Measurements from ENCODE around the gene HPCAL1. TPM values are rescaled to one million over a fixed set of nuclear protein-coding genes. Genes with fewer than 3 reads are reported as not detected.

HPCAL1 gene
- total and polyA plus RNA-seq, 2 of the 4 experiments (the other 2 are of a cell fraction): 8.2 to 33.7 TPM

DNA sequence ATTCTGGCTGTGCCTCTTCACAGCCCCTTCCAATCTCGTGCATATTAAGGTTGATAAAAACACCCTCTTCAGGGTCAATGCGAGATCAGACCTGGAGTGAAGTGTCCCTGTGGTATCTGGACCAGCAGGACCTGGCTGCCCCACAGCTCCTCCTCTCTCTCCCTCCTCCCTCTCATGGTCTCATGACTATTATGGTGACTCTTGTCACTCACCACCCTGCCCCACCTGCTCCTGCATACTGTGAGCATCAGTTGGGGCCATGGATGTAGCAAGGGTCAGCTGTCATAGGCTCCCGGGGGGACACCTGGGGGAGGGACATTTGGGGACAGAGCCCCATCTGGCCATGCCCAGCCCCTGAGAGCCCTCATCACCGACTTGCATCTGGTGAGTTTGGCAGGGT, 95.2 kb downstream of the HPCAL1 start:
- ChIA-PET POLR2A (ENCODE audit: unreplicated experiment) (no interaction called here), CTCF (no interaction called here)
- no peak overlapping the region for H3K18ac ChIP-seq (ENCODE audit: low read depth, low read length)
- no peaks in the 10 kb centered on the region for H3K27me3 ChIP-seq (ENCODE audit: control insufficient read depth, insufficient read depth, low read length)
- BruUV-seq (replicated peaks): no TSS peak
- no peak overlapping the region for H2AK9ac ChIP-seq (replicated peaks; ENCODE audit: low read depth, low read length, poor library complexity)
- dilution Hi-C loops (cut with HindIII; ENCODE audit: low sequenced_read_pairs, unreplicated experiment) (no loop called here), in situ Hi-C loops (cut with MboI; ENCODE audit: low sequenced_read_pairs) (no loop called here), intact Hi-C loops (cut with micrococcal nuclease) (no loop called here)
- no peak overlapping the region for H3K23ac ChIP-seq (ENCODE audit: low read depth, low read length)
- H3K9ac ChIP-seq (ENCODE audit: low read depth, low read length): no peak overlapping the region
- peaks cover 10% of the 10 kb centered on the region; the same call in 1 of the 2 replicates for H4K20me1 ChIP-seq (ENCODE audit: insufficient read depth, low read length)
- no peak overlapping the region for H3K4ac ChIP-seq (ENCODE audit: low read depth, low read length)
- no peak overlapping the region for H4K91ac ChIP-seq (ENCODE audit: insufficient read depth, low read depth, low read length)
- no peak overlapping the region for H2BK20ac ChIP-seq (ENCODE audit: low read depth, low read length)
- no peak overlapping the region for H4K5ac ChIP-seq (ENCODE audit: low read depth, low read length)
- no peak overlapping the region for H2BK120ac ChIP-seq (ENCODE audit: low read depth, low read length)
- H2BK5ac ChIP-seq (ENCODE audit: low read depth, low read length, poor library complexity, severe bottlenecking): no peak overlapping the region
- peaks cover 0 to 12% of the 10 kb centered on the region in 2 experiments; a peak in 2 of 4 replicates for H3K79me1 ChIP-seq (ENCODE audit: low read depth in 1 of 2, low read length in 2 of 2)
- H3K27ac ChIP-seq (ENCODE audit: insufficient read depth, low read length): no peak overlapping the region
- no peak overlapping the region for H3K14ac ChIP-seq (replicated peaks; ENCODE audit: low read depth, low read length)
- H2AFZ ChIP-seq (replicated peaks; ENCODE audit: low read length, poor library complexity): no peak overlapping the region
- peaks cover 3% of the 10 kb centered on the region; the same call in 1 of the 2 replicates for H3K4me1 ChIP-seq (ENCODE audit: control insufficient read depth, insufficient read depth, low read length)
- peaks cover 3% of the 10 kb centered on the region; the same call in 1 of the 2 replicates for H3K36me3 ChIP-seq (ENCODE audit: control insufficient read depth, insufficient read depth, low read length)
- no peak overlapping the region for H3K4me3 ChIP-seq (ENCODE audit: insufficient read depth, low read depth, low read length)
- no peaks in the 10 kb centered on the region for H3K9me3 ChIP-seq (ENCODE audit: control insufficient read depth, insufficient read depth, low read length)
- no peak overlapping the region for H2AK5ac ChIP-seq (ENCODE audit: low read depth, low read length)
- no peak overlapping the region for H3K56ac ChIP-seq (ENCODE audit: extremely low read depth, insufficient read depth, low read length)
- no peak overlapping the region for H3K4me2 ChIP-seq (ENCODE audit: low read depth, low read length)
- no CpG with 5 or more reads among the region's 4 CpGs for WGBS, 2 experiments (ENCODE audit: extremely low coverage in 2 of 2, insufficient read length in 1 of 2)
- H2BK15ac ChIP-seq (ENCODE audit: low read depth, low read length): no peak overlapping the region
- H3K9me1 ChIP-seq (ENCODE audit: insufficient read depth, low read length): peaks cover 9% of the 10 kb centered on the region
- no peak overlapping the region for H4K8ac ChIP-seq (ENCODE audit: low read depth in 2 of 2, low read length in 2 of 2)
- ATAC-seq (ENCODE audit: low read depth) (no peak), DNase-seq (no peak)
- no peak for TF ChIP-seq RFX5 (IDR thresholded peaks at IDR 0.05; ENCODE audit: low read depth, low read length)
- no peak for TF ChIP-seq NFE2L2 (IDR thresholded peaks at IDR 0.05; ENCODE audit: low read depth, low read length)
- TF ChIP-seq, protein P1, sequence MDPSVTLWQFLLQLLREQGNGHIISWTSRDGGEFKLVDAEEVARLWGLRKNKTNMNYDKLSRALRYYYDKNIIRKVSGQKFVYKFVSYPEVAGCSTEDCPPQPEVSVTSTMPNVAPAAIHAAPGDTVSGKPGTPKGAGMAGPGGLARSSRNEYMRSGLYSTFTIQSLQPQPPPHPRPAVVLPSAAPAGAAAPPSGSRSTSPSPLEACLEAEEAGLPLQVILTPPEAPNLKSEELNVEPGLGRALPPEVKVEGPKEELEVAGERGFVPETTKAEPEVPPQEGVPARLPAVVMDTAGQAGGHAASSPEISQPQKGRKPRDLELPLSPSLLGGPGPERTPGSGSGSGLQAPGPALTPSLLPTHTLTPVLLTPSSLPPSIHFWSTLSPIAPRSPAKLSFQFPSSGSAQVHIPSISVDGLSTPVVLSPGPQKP (IDR thresholded peaks at IDR 0.05; ENCODE audit: borderline replicate concordance, low read depth, low read length): no peak
- no peak for TF ChIP-seq CEBPB (IDR thresholded peaks at IDR 0.05; ENCODE audit: low read depth, low read length)
- no peak for TF ChIP-seq SMC3 (IDR thresholded peaks at IDR 0.05; ENCODE audit: low read depth, low read length)
- no peak for TF ChIP-seq MAFK (IDR thresholded peaks at IDR 0.05; ENCODE audit: low read depth, low read length)
- no peak for TF ChIP-seq MXI1 (IDR thresholded peaks at IDR 0.05; ENCODE audit: borderline replicate concordance, low read depth, low read length)
- TF ChIP-seq, protein P2, sequence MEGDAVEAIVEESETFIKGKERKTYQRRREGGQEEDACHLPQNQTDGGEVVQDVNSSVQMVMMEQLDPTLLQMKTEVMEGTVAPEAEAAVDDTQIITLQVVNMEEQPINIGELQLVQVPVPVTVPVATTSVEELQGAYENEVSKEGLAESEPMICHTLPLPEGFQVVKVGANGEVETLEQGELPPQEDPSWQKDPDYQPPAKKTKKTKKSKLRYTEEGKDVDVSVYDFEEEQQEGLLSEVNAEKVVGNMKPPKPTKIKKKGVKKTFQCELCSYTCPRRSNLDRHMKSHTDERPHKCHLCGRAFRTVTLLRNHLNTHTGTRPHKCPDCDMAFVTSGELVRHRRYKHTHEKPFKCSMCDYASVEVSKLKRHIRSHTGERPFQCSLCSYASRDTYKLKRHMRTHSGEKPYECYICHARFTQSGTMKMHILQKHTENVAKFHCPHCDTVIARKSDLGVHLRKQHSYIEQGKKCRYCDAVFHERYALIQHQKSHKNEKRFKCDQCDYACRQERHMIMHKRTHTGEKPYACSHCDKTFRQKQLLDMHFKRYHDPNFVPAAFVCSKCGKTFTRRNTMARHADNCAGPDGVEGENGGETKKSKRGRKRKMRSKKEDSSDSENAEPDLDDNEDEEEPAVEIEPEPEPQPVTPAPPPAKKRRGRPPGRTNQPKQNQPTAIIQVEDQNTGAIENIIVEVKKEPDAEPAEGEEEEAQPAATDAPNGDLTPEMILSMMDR (conservative IDR thresholded peaks at IDR 0.05; ENCODE audit: low read depth, low read length): no peak
- no peak for TF ChIP-seq POLR2A (IDR thresholded peaks at IDR 0.05; ENCODE audit: low read depth, low read length)
- no peak for TF ChIP-seq CHD1 (IDR thresholded peaks at IDR 0.05; ENCODE audit: low read depth, low read length)
- no peak for TF ChIP-seq RCOR1 (IDR thresholded peaks at IDR 0.05; ENCODE audit: insufficient replicate concordance, low read length)
- TF ChIP-seq BHLHE40 (IDR thresholded peaks at IDR 0.05; ENCODE audit: low read depth, low read length): no peak
- TF ChIP-seq MAZ (IDR thresholded peaks at IDR 0.05; ENCODE audit: borderline replicate concordance, low read depth, low read length): no peak
- TF ChIP-seq FOS (IDR thresholded peaks at IDR 0.05; ENCODE audit: low read depth, low read length): no peak
